GM23338 (cell line): Measurements from ENCODE around the gene ZNF638. TPM values are rescaled to one million over a fixed set of nuclear protein-coding genes. Genes with fewer than 3 reads are reported as not detected.

ENCODE experiments used
- ATAC-seq: fragments of 200-7000 bp; cut with Tn5 transposase; 3 replicates; pipeline ENCODE4 v1.9.1; 2020
- DNase-seq: peaks from one replicate; pipeline ENCODE4 v3.0.0-alpha.2; 2015; ENCODE audit warnings: low spot score
- H2AFZ ChIP-seq: fragments of 200-600 bp; sonication (generic); 2 replicates; pipeline ENCODE4 v1.8.0; 2016; ENCODE audit warnings: antibody characterized with exemption, mild to moderate bottlenecking, moderate library complexity
- H3F3A ChIP-seq: fragments of 200-600 bp; sonication (generic); replicated peaks from 2 replicates; pipeline ENCODE4 v1.8.0; 2017; ENCODE audit warnings: antibody characterized with exemption, mixed run types, low read depth
- H3K27ac ChIP-seq: fragments of 200-600 bp; sonication (generic); 2 replicates; pipeline ENCODE4 v1.6.1; 2016; ENCODE audit warnings: low read depth
- H3K27me3 ChIP-seq: fragments of 200-600 bp; sonication (generic); 2 replicates; pipeline ENCODE4 v1.8.0; 2016; ENCODE audit warnings: mild to moderate bottlenecking, mixed run types, moderate library complexity; ENCODE audit not compliant: insufficient read depth
- H3K36me3 ChIP-seq: fragments of 200-600 bp; sonication (generic); 2 replicates; pipeline ENCODE4 v1.8.0; 2016; ENCODE audit warnings: mild to moderate bottlenecking; ENCODE audit not compliant: insufficient read depth
- H3K4me1 ChIP-seq: fragments of 200-600 bp; sonication (generic); 2 replicates; pipeline ENCODE4 v1.8.0; 2016; ENCODE audit warnings: mild to moderate bottlenecking, moderate library complexity; ENCODE audit not compliant: insufficient read depth
- H3K4me2 ChIP-seq: fragments of 200-600 bp; sonication (generic); 2 replicates; pipeline ENCODE4 v1.7.1; 2017; ENCODE audit warnings: mixed run types
- H3K4me3 ChIP-seq: fragments of 200-600 bp; sonication (generic); 2 replicates; pipeline ENCODE4 v1.6.1; 2016; ENCODE audit warnings: mixed run types
- H3K79me2 ChIP-seq: fragments of 200-600 bp; sonication (generic); replicated peaks from 2 replicates; pipeline ENCODE4 v1.8.0; 2017; ENCODE audit warnings: mild to moderate bottlenecking; ENCODE audit not compliant: insufficient read depth
- H3K9me2 ChIP-seq: fragments of 200-600 bp; sonication (generic); 2 replicates; pipeline ENCODE4 v1.8.0; 2017; ENCODE audit not compliant: insufficient read depth
- H4K20me1 ChIP-seq: fragments of 200-600 bp; sonication (generic); replicated peaks from 2 replicates; pipeline ENCODE4 v1.8.0; 2017; ENCODE audit warnings: mild to moderate bottlenecking; ENCODE audit not compliant: insufficient read depth
- H3K27ac Mint-ChIP-seq: 2 replicates; pipeline ENCODE4 v1.8.0; 2020; ENCODE audit warnings: inconsistent platforms, mild to moderate bottlenecking, moderate library complexity, mixed read lengths
- H3K27me3 Mint-ChIP-seq: 3 replicates; pipeline ENCODE4 v1.8.0; 2022; ENCODE audit warnings: low read depth, mild to moderate bottlenecking, moderate library complexity, mixed read lengths, inconsistent platforms; ENCODE audit not compliant: insufficient read depth, poor library complexity
- H3K36me3 Mint-ChIP-seq: 3 replicates; pipeline ENCODE4 v1.8.0; 2021; ENCODE audit warnings: low read depth, mild to moderate bottlenecking, inconsistent platforms, moderate library complexity, mixed read lengths
- H3K4me1 Mint-ChIP-seq: 3 replicates; pipeline ENCODE4 v1.8.0; 2020; ENCODE audit warnings: mild to moderate bottlenecking, inconsistent platforms, mixed read lengths
- H3K4me3 Mint-ChIP-seq: 3 replicates; pipeline ENCODE4 v1.8.0; 2021; ENCODE audit warnings: moderate library complexity, mild to moderate bottlenecking, inconsistent platforms, mixed read lengths
- H3K9me3 Mint-ChIP-seq: 3 replicates; pipeline ENCODE4 v1.8.0; 2020; ENCODE audit warnings: moderate library complexity, mild to moderate bottlenecking, inconsistent platforms, mixed read lengths
- CREB1 ChIP-seq: fragments of 250-450 bp; sonication (Bioruptor Pico); IDR thresholded peaks from 2 replicates; pipeline ENCODE4 v1.5.0; 2020; ENCODE audit warnings: low read depth, mild to moderate bottlenecking, moderate library complexity
- EZH2 ChIP-seq: fragments of 200-600 bp; sonication (generic); IDR thresholded peaks from one replicate; pipeline ENCODE4 v1.8.0; 2017; ENCODE audit warnings: antibody characterized with exemption, mild to moderate bottlenecking, low read depth; ENCODE audit not compliant: unreplicated experiment
- EZH2phosphoT487 ChIP-seq: fragments of 200-600 bp; sonication (generic); IDR thresholded peaks from one replicate; pipeline ENCODE4 v1.8.1; 2018; ENCODE audit warnings: antibody characterized with exemption; ENCODE audit not compliant: unreplicated experiment
- JUNB ChIP-seq: IDR thresholded peaks from one replicate; pipeline ENCODE4 v1.6.1; 2016; ENCODE audit warnings: antibody characterized with exemption; ENCODE audit not compliant: unreplicated experiment
- NANOG ChIP-seq: IDR thresholded peaks from 2 replicates; pipeline ENCODE4 v1.6.1; 2016; ENCODE audit warnings: antibody characterized with exemption, borderline replicate concordance
- POLR2AphosphoS5 ChIP-seq: IDR thresholded peaks from 2 replicates; pipeline ENCODE4 v1.6.1; 2016; ENCODE audit warnings: antibody characterized with exemption, low read depth
- STAT1 ChIP-seq: IDR thresholded peaks from one replicate; pipeline ENCODE4 v1.6.1; 2016; ENCODE audit warnings: antibody characterized with exemption; ENCODE audit not compliant: unreplicated experiment
- ZNF114 ChIP-seq: fragments of 250-450 bp; sonication (Bioruptor Pico); IDR thresholded peaks from 2 replicates; pipeline ENCODE4 v1.5.0; 2020; ENCODE audit warnings: mild to moderate bottlenecking, moderate library complexity
- ZNF331 ChIP-seq: fragments of 250-450 bp; sonication (Bioruptor Pico); IDR thresholded peaks from 2 replicates; pipeline ENCODE4 v1.5.0; 2020; ENCODE audit warnings: low read depth, mild to moderate bottlenecking, moderate library complexity
- polyA plus RNA-seq: library from polyadenylated mRNA; unstranded; fragments of >200 nt; fragmentation: Nextera tagmentation; extraction: Ambion mirVana; gene quantifications from 2 replicates; pipeline ENCODE4 v1.2.1, GENCODE V29; 2016
- total RNA-seq: library from RNA; depleted of rRNA; stranded (reverse); fragments of >200 nt; shearing (Covaris generic); gene quantifications from 2 replicates; pipeline ENCODE4 v1.2.3, GENCODE V29; 2014
- TF ChIP-seq, protein P1 (sequence below): IDR thresholded peaks from 2 replicates; pipeline ENCODE4 v1.6.1; 2016; ENCODE audit warnings: antibody characterized with exemption
- TF ChIP-seq, protein P2 (sequence below): IDR thresholded peaks from one replicate; pipeline ENCODE4 v1.6.1; 2018; ENCODE audit warnings: antibody characterized with exemption; ENCODE audit not compliant: unreplicated experiment
- TF ChIP-seq, protein P3 (sequence below), 2 experiments: fragments of 200-600 bp in 1 of 2; sonication (generic) in 1 of 2; conservative IDR thresholded peaks; 2 replicates each; pipeline versions ENCODE4 v1.5.1 to v1.6.1; 2016 to 2017; ENCODE audit warnings: antibody characterized with exemption in 2 of 2, low read depth in 2 of 2, mild to moderate bottlenecking in 2 of 2, moderate library complexity in 1 of 2
- TF ChIP-seq, protein P4 (sequence below): fragments of 250-450 bp; sonication (Bioruptor Pico); IDR thresholded peaks from 2 replicates; pipeline ENCODE4 v1.5.0; 2020; ENCODE audit warnings: mild to moderate bottlenecking, moderate library complexity

The ZNF638 gene
- total and polyA plus RNA-seq, 2 experiments from 2014 or later, result 185 to 190 TPM

DNA sequence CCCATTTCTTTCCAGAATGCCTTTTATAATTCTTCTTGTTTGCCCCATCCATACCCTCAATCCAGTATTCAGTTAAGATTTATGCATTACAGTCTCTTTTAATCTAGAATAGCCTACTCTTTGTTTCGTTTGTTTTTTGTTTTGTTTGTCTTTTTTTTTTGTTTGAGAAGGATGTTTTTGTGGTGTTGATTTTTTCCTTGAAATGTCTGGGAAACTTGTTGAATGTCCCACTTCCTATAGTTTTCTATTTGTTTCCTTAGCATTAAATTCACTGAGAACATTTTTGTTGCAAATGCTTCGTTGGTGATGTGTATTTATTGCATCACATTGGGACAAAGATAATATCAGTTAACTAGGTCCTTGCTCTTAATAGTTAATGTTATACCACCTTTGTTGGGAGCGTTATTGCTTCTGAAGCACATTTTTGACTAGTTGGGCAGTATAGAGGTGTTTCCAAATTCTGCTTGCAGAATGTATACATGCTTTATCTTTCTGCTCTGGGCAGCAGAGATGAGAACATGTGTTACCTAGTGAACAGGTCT lies 28.9 kb downstream of the ZNF638 start:
- no peak overlapping the region for H3K4me3 Mint-ChIP-seq
- ATAC-seq, result no peak
- DNase-seq, result no peak
- no peak overlapping the region for H3K27ac ChIP-seq
- H2AFZ ChIP-seq, result no peak overlapping the region
- peaks cover 50% of the 10 kb centered on the region for H4K20me1 ChIP-seq
- no peaks in the 10 kb centered on the region for H3K9me3 Mint-ChIP-seq
- peaks cover 70% of the 10 kb centered on the region for H3K79me2 ChIP-seq
- no peak overlapping the region for H3K4me3 ChIP-seq
- no peaks in the 10 kb centered on the region for H3K4me1 Mint-ChIP-seq
- H3K4me1 ChIP-seq, result no peaks in the 10 kb centered on the region
- H3K9me2 ChIP-seq, result no peaks in the 10 kb centered on the region
- H3K36me3 ChIP-seq, result peaks cover 22% of the 10 kb centered on the region
- TF ChIP-seq POLR2AphosphoS5 (no peak), ZNF331 (CRISPR knock-in tag) (no peak), JUNB (no peak), EZH2phosphoT487 (no peak), CREB1 (CRISPR knock-in tag) (no peak), ZNF114 (CRISPR knock-in tag) (no peak), NANOG (no peak), EZH2 (no peak), STAT1 (no peak)
- TF ChIP-seq, protein P1, sequence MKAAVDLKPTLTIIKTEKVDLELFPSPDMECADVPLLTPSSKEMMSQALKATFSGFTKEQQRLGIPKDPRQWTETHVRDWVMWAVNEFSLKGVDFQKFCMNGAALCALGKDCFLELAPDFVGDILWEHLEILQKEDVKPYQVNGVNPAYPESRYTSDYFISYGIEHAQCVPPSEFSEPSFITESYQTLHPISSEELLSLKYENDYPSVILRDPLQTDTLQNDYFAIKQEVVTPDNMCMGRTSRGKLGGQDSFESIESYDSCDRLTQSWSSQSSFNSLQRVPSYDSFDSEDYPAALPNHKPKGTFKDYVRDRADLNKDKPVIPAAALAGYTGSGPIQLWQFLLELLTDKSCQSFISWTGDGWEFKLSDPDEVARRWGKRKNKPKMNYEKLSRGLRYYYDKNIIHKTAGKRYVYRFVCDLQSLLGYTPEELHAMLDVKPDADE, result no peak
- TF ChIP-seq, protein P2, sequence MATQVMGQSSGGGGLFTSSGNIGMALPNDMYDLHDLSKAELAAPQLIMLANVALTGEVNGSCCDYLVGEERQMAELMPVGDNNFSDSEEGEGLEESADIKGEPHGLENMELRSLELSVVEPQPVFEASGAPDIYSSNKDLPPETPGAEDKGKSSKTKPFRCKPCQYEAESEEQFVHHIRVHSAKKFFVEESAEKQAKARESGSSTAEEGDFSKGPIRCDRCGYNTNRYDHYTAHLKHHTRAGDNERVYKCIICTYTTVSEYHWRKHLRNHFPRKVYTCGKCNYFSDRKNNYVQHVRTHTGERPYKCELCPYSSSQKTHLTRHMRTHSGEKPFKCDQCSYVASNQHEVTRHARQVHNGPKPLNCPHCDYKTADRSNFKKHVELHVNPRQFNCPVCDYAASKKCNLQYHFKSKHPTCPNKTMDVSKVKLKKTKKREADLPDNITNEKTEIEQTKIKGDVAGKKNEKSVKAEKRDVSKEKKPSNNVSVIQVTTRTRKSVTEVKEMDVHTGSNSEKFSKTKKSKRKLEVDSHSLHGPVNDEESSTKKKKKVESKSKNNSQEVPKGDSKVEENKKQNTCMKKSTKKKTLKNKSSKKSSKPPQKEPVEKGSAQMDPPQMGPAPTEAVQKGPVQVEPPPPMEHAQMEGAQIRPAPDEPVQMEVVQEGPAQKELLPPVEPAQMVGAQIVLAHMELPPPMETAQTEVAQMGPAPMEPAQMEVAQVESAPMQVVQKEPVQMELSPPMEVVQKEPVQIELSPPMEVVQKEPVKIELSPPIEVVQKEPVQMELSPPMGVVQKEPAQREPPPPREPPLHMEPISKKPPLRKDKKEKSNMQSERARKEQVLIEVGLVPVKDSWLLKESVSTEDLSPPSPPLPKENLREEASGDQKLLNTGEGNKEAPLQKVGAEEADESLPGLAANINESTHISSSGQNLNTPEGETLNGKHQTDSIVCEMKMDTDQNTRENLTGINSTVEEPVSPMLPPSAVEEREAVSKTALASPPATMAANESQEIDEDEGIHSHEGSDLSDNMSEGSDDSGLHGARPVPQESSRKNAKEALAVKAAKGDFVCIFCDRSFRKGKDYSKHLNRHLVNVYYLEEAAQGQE, result no peak
- TF ChIP-seq, protein P3, sequence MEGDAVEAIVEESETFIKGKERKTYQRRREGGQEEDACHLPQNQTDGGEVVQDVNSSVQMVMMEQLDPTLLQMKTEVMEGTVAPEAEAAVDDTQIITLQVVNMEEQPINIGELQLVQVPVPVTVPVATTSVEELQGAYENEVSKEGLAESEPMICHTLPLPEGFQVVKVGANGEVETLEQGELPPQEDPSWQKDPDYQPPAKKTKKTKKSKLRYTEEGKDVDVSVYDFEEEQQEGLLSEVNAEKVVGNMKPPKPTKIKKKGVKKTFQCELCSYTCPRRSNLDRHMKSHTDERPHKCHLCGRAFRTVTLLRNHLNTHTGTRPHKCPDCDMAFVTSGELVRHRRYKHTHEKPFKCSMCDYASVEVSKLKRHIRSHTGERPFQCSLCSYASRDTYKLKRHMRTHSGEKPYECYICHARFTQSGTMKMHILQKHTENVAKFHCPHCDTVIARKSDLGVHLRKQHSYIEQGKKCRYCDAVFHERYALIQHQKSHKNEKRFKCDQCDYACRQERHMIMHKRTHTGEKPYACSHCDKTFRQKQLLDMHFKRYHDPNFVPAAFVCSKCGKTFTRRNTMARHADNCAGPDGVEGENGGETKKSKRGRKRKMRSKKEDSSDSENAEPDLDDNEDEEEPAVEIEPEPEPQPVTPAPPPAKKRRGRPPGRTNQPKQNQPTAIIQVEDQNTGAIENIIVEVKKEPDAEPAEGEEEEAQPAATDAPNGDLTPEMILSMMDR (conservative IDR thresholded peaks at IDR 0.05; ENCODE audit: low read depth in 2 of 2), result no peak
- TF ChIP-seq, protein P4, sequence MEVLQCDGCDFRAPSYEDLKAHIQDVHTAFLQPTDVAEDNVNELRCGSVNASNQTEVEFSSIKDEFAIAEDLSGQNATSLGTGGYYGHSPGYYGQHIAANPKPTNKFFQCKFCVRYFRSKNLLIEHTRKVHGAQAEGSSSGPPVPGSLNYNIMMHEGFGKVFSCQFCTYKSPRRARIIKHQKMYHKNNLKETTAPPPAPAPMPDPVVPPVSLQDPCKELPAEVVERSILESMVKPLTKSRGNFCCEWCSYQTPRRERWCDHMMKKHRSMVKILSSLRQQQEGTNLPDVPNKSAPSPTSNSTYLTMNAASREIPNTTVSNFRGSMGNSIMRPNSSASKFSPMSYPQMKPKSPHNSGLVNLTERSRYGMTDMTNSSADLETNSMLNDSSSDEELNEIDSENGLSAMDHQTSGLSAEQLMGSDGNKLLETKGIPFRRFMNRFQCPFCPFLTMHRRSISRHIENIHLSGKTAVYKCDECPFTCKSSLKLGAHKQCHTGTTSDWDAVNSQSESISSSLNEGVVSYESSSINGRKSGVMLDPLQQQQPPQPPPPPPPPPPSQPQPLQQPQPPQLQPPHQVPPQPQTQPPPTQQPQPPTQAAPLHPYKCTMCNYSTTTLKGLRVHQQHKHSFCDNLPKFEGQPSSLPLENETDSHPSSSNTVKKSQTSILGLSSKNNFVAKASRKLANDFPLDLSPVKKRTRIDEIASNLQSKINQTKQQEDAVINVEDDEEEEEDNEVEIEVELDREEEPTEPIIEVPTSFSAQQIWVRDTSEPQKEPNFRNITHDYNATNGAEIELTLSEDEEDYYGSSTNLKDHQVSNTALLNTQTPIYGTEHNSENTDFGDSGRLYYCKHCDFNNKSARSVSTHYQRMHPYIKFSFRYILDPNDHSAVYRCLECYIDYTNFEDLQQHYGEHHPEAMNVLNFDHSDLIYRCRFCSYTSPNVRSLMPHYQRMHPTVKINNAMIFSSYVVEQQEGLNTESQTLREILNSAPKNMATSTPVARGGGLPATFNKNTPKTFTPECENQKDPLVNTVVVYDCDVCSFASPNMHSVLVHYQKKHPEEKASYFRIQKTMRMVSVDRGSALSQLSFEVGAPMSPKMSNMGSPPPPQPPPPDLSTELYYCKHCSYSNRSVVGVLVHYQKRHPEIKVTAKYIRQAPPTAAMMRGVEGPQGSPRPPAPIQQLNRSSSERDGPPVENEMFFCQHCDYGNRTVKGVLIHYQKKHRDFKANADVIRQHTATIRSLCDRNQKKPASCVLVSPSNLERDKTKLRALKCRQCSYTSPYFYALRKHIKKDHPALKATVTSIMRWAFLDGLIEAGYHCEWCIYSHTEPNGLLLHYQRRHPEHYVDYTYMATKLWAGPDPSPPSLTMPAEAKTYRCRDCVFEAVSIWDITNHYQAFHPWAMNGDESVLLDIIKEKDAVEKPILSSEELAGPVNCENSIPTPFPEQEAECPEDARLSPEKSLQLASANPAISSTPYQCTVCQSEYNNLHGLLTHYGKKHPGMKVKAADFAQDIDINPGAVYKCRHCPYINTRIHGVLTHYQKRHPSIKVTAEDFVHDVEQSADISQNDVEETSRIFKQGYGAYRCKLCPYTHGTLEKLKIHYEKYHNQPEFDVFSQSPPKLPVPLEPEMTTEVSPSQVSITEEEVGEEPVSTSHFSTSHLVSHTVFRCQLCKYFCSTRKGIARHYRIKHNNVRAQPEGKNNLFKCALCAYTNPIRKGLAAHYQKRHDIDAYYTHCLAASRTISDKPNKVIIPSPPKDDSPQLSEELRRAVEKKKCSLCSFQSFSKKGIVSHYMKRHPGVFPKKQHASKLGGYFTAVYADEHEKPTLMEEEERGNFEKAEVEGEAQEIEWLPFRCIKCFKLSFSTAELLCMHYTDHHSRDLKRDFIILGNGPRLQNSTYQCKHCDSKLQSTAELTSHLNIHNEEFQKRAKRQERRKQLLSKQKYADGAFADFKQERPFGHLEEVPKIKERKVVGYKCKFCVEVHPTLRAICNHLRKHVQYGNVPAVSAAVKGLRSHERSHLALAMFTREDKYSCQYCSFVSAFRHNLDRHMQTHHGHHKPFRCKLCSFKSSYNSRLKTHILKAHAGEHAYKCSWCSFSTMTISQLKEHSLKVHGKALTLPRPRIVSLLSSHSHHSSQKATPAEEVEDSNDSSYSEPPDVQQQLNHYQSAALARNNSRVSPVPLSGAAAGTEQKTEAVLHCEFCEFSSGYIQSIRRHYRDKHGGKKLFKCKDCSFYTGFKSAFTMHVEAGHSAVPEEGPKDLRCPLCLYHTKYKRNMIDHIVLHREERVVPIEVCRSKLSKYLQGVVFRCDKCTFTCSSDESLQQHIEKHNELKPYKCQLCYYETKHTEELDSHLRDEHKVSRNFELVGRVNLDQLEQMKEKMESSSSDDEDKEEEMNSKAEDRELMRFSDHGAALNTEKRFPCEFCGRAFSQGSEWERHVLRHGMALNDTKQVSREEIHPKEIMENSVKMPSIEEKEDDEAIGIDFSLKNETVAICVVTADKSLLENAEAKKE (CRISPR knock-in tag), result no peak
- peaks cover 57% of the 10 kb centered on the region for H3K36me3 Mint-ChIP-seq
- H3K27ac Mint-ChIP-seq, result no peak overlapping the region
- no peaks in the 10 kb centered on the region for H3F3A ChIP-seq
- H3K27me3 ChIP-seq, result no peaks in the 10 kb centered on the region
- H3K4me2 ChIP-seq, result no peak overlapping the region
- no peaks in the 10 kb centered on the region for H3K27me3 Mint-ChIP-seq
